ENCODE measurements around the gene FER. TPM values are rescaled to one million over a fixed set of nuclear protein-coding genes. Genes with fewer than 3 reads are reported as not detected.
A peak's percentile ranks its signal among the peaks of the same experiment; 100 is the strongest.

Gene FER
- total RNA-seq, 1 donor from 2014 or later = 38.2 TPM

DNA sequence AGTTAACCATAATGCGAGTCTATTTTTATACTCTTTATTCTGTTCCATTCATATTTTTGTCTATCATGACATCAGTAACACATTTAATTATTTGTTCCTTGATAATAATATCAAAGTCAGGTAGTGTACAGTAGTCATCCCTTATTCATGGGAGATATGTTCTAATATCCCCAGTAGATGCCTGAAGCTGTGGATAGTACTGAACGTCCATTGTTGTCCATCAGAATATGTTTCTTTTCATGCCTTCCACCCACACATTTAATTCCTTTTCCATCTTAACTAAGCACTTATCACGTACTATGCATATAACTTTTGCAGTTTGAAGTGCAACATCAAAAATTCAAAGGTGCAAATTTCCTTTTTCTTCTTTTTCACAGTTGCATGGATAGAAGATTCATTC lies 53.6 kb downstream of the FER start:
- peak overlapping the region; percentile 41 for H3K4me3 Mint-ChIP-seq (ENCODE audit: unreplicated experiment)
- no peak for DNase-seq (ENCODE audit: extremely low spot score, unreplicated experiment)
- peak overlapping the region; percentile 81 for H3K27ac Mint-ChIP-seq (ENCODE audit: unreplicated experiment)
- TF ChIP-seq, protein P1, sequence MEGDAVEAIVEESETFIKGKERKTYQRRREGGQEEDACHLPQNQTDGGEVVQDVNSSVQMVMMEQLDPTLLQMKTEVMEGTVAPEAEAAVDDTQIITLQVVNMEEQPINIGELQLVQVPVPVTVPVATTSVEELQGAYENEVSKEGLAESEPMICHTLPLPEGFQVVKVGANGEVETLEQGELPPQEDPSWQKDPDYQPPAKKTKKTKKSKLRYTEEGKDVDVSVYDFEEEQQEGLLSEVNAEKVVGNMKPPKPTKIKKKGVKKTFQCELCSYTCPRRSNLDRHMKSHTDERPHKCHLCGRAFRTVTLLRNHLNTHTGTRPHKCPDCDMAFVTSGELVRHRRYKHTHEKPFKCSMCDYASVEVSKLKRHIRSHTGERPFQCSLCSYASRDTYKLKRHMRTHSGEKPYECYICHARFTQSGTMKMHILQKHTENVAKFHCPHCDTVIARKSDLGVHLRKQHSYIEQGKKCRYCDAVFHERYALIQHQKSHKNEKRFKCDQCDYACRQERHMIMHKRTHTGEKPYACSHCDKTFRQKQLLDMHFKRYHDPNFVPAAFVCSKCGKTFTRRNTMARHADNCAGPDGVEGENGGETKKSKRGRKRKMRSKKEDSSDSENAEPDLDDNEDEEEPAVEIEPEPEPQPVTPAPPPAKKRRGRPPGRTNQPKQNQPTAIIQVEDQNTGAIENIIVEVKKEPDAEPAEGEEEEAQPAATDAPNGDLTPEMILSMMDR (IDR thresholded peaks at IDR 0.05) = no peak
- no peaks in the 10 kb centered on the region for H3K27me3 Mint-ChIP-seq (ENCODE audit: unreplicated experiment)
- peaks cover 29% of the 10 kb centered on the region for H3K36me3 Mint-ChIP-seq (ENCODE audit: unreplicated experiment)
- H3K9me3 Mint-ChIP-seq (ENCODE audit: unreplicated experiment) = peaks cover 30% of the 10 kb centered on the region
- H3K4me1 Mint-ChIP-seq (ENCODE audit: unreplicated experiment) = peaks cover 45% of the 10 kb centered on the region

DNA sequence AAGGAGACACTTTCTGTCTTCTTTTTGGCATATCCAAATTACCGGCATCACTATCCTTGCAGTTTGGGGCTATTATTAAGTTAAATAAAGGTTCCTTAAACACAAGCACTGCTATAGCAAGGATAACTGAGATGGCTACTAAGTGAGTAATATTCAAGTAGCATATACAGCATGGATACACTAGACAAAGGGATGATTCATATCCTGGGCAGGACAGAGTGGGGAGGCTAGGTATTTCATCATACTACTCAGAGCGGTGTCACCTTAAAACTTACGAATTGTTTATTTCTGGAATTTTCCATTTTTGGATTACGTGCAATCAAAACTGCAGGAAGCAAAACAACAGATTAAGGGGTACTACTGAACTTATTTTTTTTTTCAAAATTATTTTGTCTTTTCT lies 54.1 kb downstream of the FER start:
- Mint-ChIP-seq H3K27me3 (ENCODE audit: unreplicated experiment) (no peaks in the 10 kb centered on the region), H3K27ac (ENCODE audit: unreplicated experiment) (peak overlapping the region; percentile 81), H3K9me3 (ENCODE audit: unreplicated experiment) (peaks cover 30% of the 10 kb centered on the region), H3K4me1 (ENCODE audit: unreplicated experiment) (peaks cover 45% of the 10 kb centered on the region), H3K4me3 (ENCODE audit: unreplicated experiment) (peak overlapping the region; percentile 41), H3K36me3 (ENCODE audit: unreplicated experiment) (peaks cover 27% of the 10 kb centered on the region)
- TF ChIP-seq, protein P1 (IDR thresholded peaks at IDR 0.05) = no peak
- DNase-seq (ENCODE audit: extremely low spot score, unreplicated experiment) = no peak

DNA sequence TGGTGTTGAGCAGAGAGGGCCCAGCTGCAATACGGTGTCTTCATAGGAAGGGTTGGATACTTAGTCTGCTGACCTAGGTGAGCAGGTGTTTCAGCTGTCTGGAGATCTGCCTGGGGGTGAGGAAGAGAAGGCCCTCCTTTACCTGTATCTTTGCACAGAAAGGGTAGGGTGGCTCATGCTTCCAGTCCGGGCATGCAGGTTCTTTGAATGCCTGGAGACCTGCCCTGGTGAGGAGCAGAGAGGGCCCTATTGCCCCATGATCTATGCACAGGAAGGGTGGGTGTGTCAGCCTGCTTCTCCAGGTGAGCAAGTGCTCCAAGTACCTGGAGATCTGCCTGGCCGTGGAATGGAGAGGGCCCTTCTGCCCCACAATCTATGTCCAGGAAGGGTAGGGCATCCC lies 63.0 kb downstream of the FER start:
- Mint-ChIP-seq H3K4me1 (ENCODE audit: unreplicated experiment) (peaks cover 8% of the 10 kb centered on the region), H3K4me3 (ENCODE audit: unreplicated experiment) (no peak overlapping the region), H3K27me3 (ENCODE audit: unreplicated experiment) (no peaks in the 10 kb centered on the region), H3K27ac (ENCODE audit: unreplicated experiment) (no peak overlapping the region), H3K9me3 (ENCODE audit: unreplicated experiment) (peaks cover 22% of the 10 kb centered on the region), H3K36me3 (ENCODE audit: unreplicated experiment) (peaks cover 13% of the 10 kb centered on the region)
- TF ChIP-seq, protein P1 (IDR thresholded peaks at IDR 0.05) = no peak
- no peak for DNase-seq (ENCODE audit: extremely low spot score, unreplicated experiment)

DNA sequence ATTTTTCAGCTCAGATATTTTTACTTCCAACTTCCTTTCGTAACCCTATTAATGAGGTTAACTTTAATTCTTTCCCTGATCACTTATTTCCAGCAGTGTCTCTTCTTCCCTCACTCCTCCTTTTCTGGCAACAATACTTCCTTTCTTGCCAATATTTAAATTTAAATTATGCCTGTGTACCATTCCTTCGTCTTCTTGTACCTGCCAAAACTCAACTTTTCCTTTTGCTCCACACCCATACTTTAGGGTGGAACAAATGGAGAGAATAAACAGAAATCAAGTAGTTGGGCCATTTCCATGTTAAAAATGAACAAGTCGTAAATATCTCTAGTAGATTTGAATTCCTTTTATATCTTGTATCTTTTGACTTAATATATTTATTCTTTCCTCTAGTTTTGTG lies 66.0 kb downstream of the FER start:
- no peak overlapping the region for H3K27ac Mint-ChIP-seq (ENCODE audit: unreplicated experiment)
- DNase-seq (ENCODE audit: extremely low spot score, unreplicated experiment) = no peak
- H3K4me1 Mint-ChIP-seq (ENCODE audit: unreplicated experiment) = peaks cover 11% of the 10 kb centered on the region
- H3K27me3 Mint-ChIP-seq (ENCODE audit: unreplicated experiment) = no peaks in the 10 kb centered on the region
- H3K4me3 Mint-ChIP-seq (ENCODE audit: unreplicated experiment) = no peak overlapping the region
- peaks cover 5% of the 10 kb centered on the region for H3K9me3 Mint-ChIP-seq (ENCODE audit: unreplicated experiment)
- peaks cover 3% of the 10 kb centered on the region for H3K36me3 Mint-ChIP-seq (ENCODE audit: unreplicated experiment)
- TF ChIP-seq, protein P1 (IDR thresholded peaks at IDR 0.05) = no peak

DNA sequence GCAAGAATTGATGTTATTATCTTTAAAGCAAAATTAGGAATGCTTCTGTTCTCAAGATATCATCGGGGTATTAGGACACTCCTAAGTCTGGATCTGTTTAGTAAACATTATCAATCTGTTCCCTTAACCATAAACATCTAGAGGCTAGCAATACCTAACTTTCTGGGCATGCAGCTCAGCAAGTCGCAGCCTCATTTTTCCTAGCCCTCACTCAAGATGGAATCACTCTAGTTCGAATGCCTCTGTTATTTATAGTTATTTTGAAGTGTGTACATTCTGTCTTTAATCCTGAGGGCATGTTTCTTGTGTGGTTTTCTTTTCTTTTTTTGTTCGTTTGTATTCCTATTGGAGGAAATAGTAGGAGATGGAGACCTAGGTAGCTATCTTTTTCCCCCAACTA lies 66.9 kb downstream of the FER start:
- Mint-ChIP-seq H3K4me3 (ENCODE audit: unreplicated experiment) (no peak overlapping the region), H3K4me1 (ENCODE audit: unreplicated experiment) (peaks cover 11% of the 10 kb centered on the region), H3K27me3 (ENCODE audit: unreplicated experiment) (no peaks in the 10 kb centered on the region), H3K36me3 (ENCODE audit: unreplicated experiment) (peaks cover 3% of the 10 kb centered on the region), H3K27ac (ENCODE audit: unreplicated experiment) (no peak overlapping the region), H3K9me3 (ENCODE audit: unreplicated experiment) (no peaks in the 10 kb centered on the region)
- TF ChIP-seq, protein P1 (IDR thresholded peaks at IDR 0.05) = no peak
- DNase-seq (ENCODE audit: extremely low spot score, unreplicated experiment) = no peak

Data from osteocyte (in vitro differentiated cells).